ENCODE results near the gene COL13A1.

DNA sequence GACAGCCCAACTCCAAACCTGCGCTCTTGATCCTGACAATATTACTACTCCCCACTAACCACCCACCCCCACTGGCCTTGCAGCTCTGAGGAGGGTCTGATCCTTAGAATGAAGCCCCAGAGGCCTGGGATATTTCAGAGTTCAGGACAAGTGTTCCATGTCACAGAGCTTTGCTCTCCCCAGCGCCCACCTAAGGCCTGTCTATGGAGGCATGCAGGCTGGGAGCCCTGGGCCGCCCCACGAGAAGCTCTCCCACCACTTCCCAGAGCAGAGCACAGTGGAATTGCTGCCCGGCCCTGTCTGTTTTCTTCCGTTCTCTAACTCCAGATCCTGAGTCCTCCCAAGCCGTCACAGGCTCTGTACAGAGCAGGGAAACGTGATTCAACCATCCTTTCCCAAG, 74.6 kb downstream of the COL13A1 start:
- TF ChIP-seq, protein P1, sequence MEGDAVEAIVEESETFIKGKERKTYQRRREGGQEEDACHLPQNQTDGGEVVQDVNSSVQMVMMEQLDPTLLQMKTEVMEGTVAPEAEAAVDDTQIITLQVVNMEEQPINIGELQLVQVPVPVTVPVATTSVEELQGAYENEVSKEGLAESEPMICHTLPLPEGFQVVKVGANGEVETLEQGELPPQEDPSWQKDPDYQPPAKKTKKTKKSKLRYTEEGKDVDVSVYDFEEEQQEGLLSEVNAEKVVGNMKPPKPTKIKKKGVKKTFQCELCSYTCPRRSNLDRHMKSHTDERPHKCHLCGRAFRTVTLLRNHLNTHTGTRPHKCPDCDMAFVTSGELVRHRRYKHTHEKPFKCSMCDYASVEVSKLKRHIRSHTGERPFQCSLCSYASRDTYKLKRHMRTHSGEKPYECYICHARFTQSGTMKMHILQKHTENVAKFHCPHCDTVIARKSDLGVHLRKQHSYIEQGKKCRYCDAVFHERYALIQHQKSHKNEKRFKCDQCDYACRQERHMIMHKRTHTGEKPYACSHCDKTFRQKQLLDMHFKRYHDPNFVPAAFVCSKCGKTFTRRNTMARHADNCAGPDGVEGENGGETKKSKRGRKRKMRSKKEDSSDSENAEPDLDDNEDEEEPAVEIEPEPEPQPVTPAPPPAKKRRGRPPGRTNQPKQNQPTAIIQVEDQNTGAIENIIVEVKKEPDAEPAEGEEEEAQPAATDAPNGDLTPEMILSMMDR (IDR thresholded peaks at IDR 0.05) = no peak
- TF ChIP-seq POLR2A (IDR thresholded peaks at IDR 0.05) = no peak

All from esophagus squamous epithelium (tissue), 4 donors.